GM18907 (cell line): ENCODE data around the gene SOX2.

Experiments
- ATAC-seq: cut with Tn5 transposase; IDR thresholded peaks from one replicate; pipeline ENCODE4 v1.9.1; 2021; ENCODE audit warnings: mild to moderate bottlenecking, moderate library complexity; ENCODE audit not compliant: unreplicated experiment

SOX2 gene

DNA sequence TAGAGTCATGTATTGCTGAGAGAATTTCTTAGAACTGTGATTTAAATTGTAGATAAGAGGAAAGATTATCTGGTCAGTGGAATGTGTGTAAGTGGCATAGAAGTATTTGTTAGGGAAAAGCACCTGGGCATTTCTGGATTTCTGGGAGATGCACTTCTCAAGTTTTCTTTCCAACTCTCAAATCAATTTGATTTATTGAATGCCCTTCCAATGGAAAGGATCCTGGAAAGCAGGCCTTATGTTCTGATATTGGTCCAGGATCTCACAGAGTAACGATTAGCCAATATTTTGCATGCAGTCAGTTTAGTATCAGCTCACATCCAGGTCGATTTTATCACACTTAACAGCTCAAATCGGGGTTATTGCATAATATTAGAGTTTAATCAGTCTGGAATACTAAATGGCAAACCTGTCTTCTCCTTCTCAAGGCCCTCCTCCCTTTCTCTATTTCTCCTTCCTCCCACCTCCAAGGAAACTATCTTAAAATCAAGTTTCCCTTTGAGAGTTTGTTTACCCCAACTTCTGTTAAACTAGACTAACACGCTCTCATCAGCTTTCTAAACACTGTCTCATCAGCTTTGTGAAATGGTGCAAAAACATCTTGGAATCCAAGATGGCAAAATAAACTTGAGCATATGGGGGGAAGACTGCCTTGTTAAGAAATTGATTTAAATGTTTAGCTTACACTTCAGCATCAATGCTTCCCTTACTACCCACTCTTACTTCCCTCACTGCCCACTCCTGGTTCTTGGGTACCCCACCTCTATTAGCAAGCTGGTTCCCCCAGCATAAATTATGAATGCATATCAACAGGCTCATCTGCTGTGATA is 9.5 kb downstream of the SOX2 start:
- ATAC-seq = no peak

GRCh38 chr3:181722156-181722555 is 10.4 kb downstream of the SOX2 start:
- no peak for ATAC-seq

DNA sequence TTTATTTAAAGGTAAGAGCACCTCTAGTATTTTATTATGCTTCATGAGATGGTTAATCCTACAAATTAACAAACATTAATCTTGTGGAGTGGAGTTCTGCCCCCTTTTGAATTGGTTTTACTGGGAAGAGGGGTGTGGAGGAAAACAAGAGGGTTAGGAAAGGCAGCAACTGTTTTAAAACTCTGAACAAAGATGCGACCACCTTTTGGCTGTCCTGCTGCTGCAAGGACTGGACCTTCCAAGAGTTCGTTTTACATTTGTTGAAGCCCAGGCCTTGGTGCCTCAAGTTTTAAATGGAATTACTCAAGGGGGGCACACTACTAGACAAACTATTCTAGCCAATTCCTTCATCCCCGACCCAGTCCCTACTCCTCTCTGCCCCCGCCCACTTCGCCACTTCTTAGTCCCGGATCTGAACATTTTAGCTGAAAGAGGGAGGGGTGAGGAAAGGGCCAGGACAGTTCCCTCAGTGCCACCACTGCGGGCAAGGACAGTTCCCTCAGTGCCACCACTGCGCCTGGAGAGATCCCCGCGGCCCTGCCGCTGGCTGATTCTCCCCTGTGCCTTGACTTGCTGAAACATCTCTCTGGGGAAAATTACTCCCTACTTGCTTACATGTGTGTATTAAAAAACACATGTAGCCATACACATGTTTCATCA is 11.2 kb downstream of the SOX2 start:
- no peak for ATAC-seq

- no peak for ATAC-seq
These were observed 12.0 kb downstream of the SOX2 start for GRCh38 chr3:181723625-181724191.

DNA sequence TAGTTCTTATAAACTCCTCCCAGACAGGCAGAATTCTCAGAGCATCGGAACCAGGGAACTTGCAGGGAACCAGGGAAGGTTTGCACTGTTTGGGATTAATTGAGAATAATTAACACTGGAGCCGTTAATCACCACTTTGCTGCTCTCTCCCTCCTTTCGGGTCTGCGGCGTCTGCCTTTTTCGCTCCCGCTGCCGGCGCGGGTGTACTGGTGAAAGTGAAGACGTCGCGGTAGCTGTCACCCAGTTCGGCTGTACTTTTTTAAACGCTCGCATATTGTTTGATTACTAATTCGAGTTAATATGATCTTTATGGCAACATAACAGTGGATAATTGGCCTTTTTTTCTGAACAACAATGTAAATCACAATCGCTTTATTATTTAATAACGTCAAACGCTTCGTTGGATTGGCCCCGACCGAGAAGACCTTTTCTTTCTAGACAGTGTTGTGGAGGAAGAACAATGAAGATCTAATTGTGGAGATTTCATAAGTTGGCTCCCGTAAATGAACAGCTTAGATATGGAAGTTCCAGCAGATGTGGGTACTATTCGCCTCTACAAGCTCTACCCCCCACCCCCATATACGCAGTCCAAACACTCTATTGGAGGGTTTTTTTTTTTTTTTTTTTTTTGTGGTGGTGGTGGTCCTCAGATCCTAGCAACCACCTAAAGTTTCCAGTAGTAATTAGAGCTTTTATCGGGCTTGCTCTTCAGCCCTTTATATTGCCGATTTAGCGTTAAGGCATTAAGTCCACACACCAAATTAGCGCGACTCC is 12.7 kb downstream of the SOX2 start:
- no peak for ATAC-seq

DNA sequence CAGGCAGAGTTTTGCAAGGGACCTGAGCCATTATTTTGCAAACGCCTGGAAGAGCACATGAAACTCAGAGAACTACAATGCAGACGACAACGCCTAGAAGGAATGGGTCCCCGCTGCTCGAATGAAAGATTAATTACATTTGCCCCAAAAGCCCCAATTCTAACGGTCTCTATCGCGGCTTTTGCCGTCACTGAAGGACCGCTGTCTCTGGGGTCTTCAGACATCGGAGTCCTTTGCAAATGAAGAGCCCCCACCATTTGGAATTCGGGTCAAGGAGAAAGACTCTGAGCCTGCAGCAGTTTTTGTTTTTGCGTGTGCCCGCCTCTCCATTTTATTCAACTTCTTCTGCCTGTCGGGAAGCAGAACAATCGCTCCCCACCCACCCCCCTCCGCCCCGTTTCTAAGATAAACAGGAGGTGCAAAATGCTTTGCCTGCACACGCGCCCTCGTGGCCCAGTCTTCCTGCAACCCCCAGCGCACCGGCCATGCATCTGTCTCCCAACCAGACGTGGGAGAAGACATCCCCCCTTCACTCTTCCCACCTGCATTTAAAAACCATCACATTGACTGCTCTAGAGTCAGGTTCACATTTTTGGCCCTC is 13.5 kb downstream of the SOX2 start:
- no peak for ATAC-seq

GRCh38 chr3:181725830-181726229 is 14.1 kb downstream of the SOX2 start:
- ATAC-seq = no peak

GRCh38 chr3:181726351-181727330 is 14.9 kb downstream of the SOX2 start:
- ATAC-seq = no peak

- no peak for ATAC-seq
These were observed 15.8 kb downstream of the SOX2 start for GRCh38 chr3:181727341-181728032.

GRCh38 chr3:181728470-181729340 is 17.0 kb downstream of the SOX2 start:
- no peak for ATAC-seq

DNA sequence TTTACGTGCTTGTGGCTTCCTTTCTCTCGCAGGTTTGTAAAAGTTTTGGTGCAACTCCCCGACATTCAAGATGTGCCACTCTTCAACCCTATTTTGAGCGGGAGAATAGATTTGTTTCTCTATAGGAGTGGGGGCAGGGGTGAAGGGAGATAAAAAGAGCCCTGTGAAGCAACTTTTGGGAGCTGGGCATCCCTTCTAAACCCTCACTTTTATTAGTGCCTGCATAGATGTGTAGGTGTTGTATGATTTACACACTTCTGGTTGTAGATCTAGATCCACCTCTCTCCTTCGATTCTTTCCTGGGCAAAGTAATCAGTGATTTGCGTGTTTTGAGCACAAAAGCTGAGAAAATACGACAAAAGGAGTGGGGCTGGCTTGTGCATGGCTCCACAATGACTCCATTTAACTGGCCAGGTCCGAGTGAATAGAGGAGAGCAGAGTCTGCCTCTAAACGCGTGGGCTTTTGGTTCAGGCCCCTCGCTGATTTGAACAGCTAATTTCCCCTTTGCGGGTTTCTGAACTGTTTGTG is 17.7 kb downstream of the SOX2 start:
- ATAC-seq = no peak

DNA sequence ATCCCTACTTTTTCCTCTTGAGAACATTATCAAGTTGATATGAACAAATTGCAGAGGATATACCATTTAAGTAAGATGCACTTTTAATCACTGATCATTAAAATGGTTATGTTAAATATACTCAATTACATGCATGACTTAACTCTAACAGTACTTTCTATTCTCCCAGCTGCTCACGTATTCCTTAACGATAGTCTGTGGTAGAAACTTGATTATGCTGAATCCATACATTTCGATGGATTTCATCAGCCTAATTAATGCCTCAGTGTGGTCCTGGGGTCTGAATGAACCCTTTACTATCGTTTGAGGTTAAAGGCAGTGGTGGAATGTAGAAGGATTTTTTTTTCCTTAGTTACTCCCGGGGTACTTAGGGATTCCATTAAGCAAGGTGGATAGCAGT is 18.6 kb downstream of the SOX2 start:
- ATAC-seq = no peak

GRCh38 chr3:181730934-181731333 is 19.2 kb downstream of the SOX2 start:
- ATAC-seq = no peak

GRCh38 chr3:181735911-181736310 is 24.2 kb downstream of the SOX2 start:
- ATAC-seq = no peak

- no peak for ATAC-seq
These were observed 26.8 kb downstream of the SOX2 start for GRCh38 chr3:181738551-181738950.

DNA sequence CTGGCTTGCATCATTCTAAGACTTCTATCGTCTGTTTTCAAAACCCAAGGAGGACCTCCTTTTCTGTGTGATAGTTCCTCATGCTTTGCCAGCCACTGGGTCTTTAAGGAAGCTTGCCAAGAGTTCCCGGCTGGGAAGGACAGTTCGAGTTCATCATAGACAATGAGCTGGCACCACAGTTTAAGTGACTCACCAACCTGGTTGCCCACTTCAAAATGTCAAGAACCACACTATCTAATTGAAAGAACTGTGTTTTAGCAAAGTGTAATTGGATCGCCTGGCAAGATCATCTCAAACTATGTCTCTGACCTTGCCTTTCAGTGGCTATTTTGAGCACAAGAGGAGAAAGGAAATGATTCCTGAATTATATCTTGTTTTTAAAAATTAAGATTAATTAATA is 27.9 kb downstream of the SOX2 start:
- ATAC-seq = no peak

DNA sequence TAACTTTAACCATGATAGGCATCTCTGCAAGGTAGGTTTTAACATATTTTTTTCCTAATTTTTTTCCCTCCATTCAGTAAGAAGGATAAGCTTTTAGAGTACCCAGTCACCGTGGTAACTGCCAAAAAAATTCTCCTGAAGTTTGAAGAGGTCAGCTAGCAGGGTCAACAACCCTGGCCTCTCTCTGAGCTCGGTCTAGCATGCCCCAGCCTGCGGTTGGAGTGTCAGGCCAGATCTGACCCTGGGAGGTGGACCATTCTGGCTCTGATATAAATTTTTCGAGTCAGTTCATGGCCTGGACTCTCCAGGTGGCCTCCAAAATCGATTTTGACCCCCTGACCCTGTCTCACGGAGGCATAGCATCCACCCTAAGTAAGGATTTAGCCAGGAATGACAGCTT is 29.7 kb downstream of the SOX2 start:
- no peak for ATAC-seq

- no peak for ATAC-seq
These were observed 40.5 kb downstream of the SOX2 start for GRCh38 chr3:181752202-181752671.
